Measurements from ENCODE around the gene TAF5L. TPM values are rescaled to one million over a fixed set of nuclear protein-coding genes. Genes with fewer than 3 reads are reported as not detected.
"Not testable (repeated sequence)": the region's sequence is repeated elsewhere in the genome, so short reads cannot be mapped to it uniquely, and the experiment has no call there.

Gene TAF5L
- total and polyA plus RNA-seq, 8 donors, result 15.9 to 21.6 (median 18.7) TPM

- Histone ChIP-seq H3K36me3 (peaks cover 0 to 10% of the 10 kb centered on the region in 2 donors), H3K4me3 (peak overlapping the region; percentile 96 to 99), H3K27ac (peak overlapping the region; percentile 84 to 86), H3K27me3 (no peaks in the 10 kb centered on the region), H3K4me1 (peaks cover 10 to 57% of the 10 kb centered on the region in 2 donors), H3K9me3 (no peaks in the 10 kb centered on the region)
- intact Hi-C loops (cut with DNase I), result no loop called here
- DNase-seq (peak; percentile 44 to 90 (median 52)), ATAC-seq (peak; percentile 72)
- TF ChIP-seq CTCF (IDR thresholded peaks at IDR 0.05), result no peak
These were observed 629 bp downstream of the TAF5L start for GRCh38 chr1:229625071-229625914.

DNA sequence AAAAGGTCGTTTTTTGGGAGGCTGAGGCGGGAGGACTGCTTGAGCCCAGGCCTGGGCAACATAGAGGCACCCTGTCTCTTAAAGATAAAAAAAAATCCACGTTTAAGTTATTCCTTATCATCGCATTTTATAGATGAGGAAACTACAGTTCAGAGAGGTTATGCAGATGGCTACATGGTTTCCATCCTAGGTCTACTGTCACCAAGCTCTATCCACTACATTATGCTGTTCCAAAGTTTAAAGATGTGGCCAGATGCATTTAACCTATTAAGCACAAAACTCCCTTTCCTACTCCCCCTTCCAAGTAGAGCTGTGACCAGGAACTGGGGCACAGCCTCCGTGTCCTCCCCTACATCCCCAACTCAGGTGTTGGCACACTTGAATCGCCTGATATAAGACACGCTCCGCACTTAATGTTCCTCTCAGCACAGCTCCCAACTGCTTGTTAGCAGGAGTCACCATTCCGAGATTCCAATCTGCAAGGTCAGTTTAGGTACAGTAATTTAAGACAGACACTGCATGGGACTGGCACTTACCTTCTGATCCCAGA is 1.3 kb downstream of the TAF5L start:
- intact Hi-C loops (cut with DNase I), result loop anchor here in 1 of 2 donors (5.0 kb wide), 1 partner anchor 67 kb away; the partner anchor contains the start of gene ABCB10
- ATAC-seq (no peak), DNase-seq (no peak)
- peak overlapping the region in 1 of 2 donors; percentile 73 for H3K27ac ChIP-seq
- peaks cover 0 to 6% of the 10 kb centered on the region in 2 donors for H3K36me3 ChIP-seq
- no peaks in the 10 kb centered on the region for H3K9me3 ChIP-seq
- no peaks in the 10 kb centered on the region for H3K27me3 ChIP-seq
- no peak for TF ChIP-seq CTCF (IDR thresholded peaks at IDR 0.05)
- H3K4me3 ChIP-seq, result peak overlapping the region; percentile 82 to 96
- H3K4me1 ChIP-seq, result peaks cover 10 to 57% of the 10 kb centered on the region in 2 donors

DNA sequence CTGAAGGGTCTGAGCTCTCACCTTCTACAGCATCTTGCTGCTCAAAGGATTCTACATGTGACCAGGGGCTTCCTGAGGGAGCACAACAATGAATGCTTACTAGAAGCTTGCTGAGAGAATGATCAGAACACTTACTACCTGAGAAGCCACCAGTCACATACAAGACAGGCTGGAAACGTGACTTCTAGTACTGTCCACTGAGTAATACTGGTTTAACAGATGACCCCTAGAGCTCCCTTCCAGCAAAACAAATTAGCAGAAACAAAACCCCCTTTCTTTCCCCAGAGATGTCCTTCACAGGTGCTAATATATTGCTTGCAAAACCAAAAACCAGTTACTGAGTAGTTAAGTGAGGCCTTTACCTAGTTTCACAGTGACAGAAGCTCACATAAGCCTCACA is 2.1 kb downstream of the TAF5L start:
- no peak for TF ChIP-seq CTCF (IDR thresholded peaks at IDR 0.05)
- Histone ChIP-seq H3K4me1 (peaks cover 10 to 57% of the 10 kb centered on the region in 2 donors), H3K27ac (no peak overlapping the region), H3K36me3 (peaks cover 0 to 6% of the 10 kb centered on the region in 2 donors), H3K9me3 (no peaks in the 10 kb centered on the region), H3K4me3 (peak overlapping the region in 1 of 2 donors; percentile 96), H3K27me3 (no peaks in the 10 kb centered on the region)
- intact Hi-C loops (cut with DNase I), result loop anchor here in 1 of 2 donors (5.0 kb wide), 1 partner anchor 67 kb away; the partner anchor contains the start of gene ABCB10
- ATAC-seq (no peak), DNase-seq (no peak)

GRCh38 chr1:229623225-229623624 is 2.7 kb downstream of the TAF5L start:
- no peaks in the 10 kb centered on the region for H3K9me3 ChIP-seq
- H3K27ac ChIP-seq, result no peak overlapping the region
- no peaks in the 10 kb centered on the region for H3K36me3 ChIP-seq
- no peak for TF ChIP-seq CTCF (IDR thresholded peaks at IDR 0.05)
- ATAC-seq (no peak), DNase-seq (no peak)
- no peaks in the 10 kb centered on the region for H3K27me3 ChIP-seq
- H3K4me1 ChIP-seq, result peaks cover 10 to 57% of the 10 kb centered on the region in 2 donors
- H3K4me3 ChIP-seq, result no peak overlapping the region
- intact Hi-C loops (cut with DNase I), result loop anchor here in 1 of 2 donors (5.0 kb wide), 1 partner anchor 66 kb away; the partner anchor contains the start of gene ABCB10

GRCh38 chr1:229622641-229623120 is 3.2 kb downstream of the TAF5L start:
- H3K4me3 ChIP-seq, DNase-seq, ATAC-seq, H3K27me3 ChIP-seq, H3K9me3 ChIP-seq, H3K36me3 ChIP-seq, H3K27ac ChIP-seq: not testable (repeated sequence)
- peaks cover 10 to 52% of the 10 kb centered on the region in 2 donors for H3K4me1 ChIP-seq
- intact Hi-C loops (cut with DNase I), result loop anchor here in 1 of 2 donors (5.0 kb wide), 1 partner anchor 65 kb away; the partner anchor contains the start of gene ABCB10
